ENCODE results near the gene IGFLR1.
"Not testable (repeated sequence)": the region's sequence is repeated elsewhere in the genome, so short reads cannot be mapped to it uniquely, and the experiment has no call there.

Gene IGFLR1

DNA sequence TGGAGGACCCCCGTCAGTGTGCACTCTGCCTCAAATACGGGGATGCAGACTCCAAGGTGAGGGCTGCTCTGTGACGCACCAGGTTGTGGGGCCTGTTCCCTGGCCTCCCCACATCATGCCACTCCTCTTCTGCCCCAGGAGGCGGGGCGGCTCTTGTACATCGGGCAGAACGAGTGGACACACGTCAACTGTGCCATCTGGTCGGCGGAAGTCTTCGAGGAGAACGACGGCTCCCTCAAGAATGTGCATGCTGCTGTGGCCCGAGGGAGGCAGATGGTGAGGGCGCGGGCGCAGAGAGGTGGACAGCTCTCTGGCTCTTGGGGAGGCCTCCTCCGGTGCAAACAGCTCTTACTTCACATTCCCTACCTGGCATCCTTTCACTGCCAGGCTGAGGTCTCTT, 13.2 kb downstream of the IGFLR1 start:
- TF ChIP-seq, protein P1, sequence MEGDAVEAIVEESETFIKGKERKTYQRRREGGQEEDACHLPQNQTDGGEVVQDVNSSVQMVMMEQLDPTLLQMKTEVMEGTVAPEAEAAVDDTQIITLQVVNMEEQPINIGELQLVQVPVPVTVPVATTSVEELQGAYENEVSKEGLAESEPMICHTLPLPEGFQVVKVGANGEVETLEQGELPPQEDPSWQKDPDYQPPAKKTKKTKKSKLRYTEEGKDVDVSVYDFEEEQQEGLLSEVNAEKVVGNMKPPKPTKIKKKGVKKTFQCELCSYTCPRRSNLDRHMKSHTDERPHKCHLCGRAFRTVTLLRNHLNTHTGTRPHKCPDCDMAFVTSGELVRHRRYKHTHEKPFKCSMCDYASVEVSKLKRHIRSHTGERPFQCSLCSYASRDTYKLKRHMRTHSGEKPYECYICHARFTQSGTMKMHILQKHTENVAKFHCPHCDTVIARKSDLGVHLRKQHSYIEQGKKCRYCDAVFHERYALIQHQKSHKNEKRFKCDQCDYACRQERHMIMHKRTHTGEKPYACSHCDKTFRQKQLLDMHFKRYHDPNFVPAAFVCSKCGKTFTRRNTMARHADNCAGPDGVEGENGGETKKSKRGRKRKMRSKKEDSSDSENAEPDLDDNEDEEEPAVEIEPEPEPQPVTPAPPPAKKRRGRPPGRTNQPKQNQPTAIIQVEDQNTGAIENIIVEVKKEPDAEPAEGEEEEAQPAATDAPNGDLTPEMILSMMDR (IDR thresholded peaks at IDR 0.05), result no peak
- TF ChIP-seq ZFX (IDR thresholded peaks at IDR 0.05; ENCODE audit: borderline replicate concordance), result no peak
- H3K27ac ChIP-seq, result no peak overlapping the region; the same call in 1 of the 2 replicates

DNA sequence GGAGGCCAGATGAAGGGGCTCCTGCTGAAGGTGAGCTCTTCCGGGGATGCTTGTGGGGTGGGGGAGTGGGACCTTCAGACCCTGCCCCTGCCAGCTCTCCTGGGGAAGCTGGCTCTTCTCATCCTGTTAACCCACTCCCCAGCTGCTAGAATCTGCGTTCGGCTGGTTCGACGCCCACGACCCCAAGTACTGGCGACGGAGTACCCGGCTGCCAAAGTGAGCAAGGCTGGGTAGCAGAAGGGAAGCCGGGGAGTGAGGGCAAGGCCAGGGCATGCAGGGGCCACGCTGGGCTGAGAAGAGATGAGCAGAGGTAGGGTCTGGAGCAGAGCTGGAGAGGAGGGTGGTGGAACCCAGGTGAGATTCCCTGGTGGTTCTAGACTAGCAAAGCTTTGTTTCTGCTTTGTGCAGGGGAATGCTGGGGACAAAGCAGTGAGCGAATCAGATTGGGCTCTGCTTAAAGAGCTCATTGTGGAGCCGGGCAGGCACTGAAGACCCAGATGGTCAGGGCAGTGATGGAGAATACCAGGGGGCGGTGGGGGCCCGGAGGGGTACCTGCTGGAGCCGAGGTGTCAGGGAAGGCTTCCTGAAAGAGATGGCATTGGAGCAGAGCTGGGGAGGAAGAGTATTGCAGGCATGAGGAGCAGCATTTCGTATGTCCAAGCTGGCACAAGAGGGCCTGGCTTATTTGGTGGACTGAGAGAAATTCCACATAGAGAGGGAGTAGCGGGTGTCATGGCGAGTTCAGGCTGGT, 14.1 kb downstream of the IGFLR1 start:
- H3K27ac ChIP-seq, result no peak overlapping the region
- TF ChIP-seq ZFX (IDR thresholded peaks at IDR 0.05; ENCODE audit: borderline replicate concordance), result no peak
- TF ChIP-seq, protein P1 (IDR thresholded peaks at IDR 0.05), result no peak

DNA sequence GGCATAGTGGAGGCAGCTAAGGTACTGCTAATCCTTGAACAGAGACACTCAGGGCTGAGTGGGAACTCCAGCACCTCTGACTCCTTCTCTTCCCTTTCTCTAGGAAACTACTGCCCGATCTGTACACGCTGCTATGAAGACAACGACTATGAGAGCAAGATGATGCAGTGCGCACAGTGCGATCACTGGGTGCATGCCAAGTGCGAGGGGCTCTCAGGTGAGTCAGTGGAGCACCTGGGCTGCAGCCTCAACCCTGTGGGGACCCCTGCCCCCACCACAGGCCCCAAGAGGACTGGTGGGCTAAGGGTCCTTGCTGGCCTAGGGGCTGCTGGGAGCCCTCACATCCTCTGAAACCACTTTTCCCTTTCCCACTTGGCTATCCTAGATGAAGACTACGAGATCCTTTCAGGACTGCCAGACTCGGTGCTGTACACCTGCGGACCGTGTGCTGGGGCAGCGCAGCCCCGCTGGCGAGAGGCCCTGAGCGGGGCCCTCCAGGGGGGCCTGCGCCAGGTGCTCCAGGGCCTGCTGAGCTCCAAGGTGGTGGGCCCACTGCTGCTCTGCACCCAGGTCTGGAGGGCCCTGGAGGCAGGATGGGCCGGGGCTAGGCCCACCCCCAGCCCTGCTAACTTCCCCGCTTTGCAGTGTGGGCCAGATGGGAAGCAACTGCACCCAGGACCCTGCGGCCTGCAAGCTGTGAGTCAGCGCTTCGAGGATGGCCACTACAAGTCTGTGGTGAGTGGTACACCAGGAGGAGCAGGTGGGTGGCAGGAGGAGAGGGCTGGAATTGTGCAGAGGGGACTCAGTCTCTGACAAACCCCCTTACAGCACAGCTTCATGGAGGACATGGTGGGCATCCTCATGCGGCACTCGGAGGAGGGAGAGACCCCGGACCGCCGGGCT, 14.9 kb downstream of the IGFLR1 start:
- TF ChIP-seq ZFX (IDR thresholded peaks at IDR 0.05; ENCODE audit: borderline replicate concordance), result no peak
- TF ChIP-seq, protein P1 (IDR thresholded peaks at IDR 0.05), result no peak
- H3K27ac ChIP-seq, result no peak overlapping the region

DNA sequence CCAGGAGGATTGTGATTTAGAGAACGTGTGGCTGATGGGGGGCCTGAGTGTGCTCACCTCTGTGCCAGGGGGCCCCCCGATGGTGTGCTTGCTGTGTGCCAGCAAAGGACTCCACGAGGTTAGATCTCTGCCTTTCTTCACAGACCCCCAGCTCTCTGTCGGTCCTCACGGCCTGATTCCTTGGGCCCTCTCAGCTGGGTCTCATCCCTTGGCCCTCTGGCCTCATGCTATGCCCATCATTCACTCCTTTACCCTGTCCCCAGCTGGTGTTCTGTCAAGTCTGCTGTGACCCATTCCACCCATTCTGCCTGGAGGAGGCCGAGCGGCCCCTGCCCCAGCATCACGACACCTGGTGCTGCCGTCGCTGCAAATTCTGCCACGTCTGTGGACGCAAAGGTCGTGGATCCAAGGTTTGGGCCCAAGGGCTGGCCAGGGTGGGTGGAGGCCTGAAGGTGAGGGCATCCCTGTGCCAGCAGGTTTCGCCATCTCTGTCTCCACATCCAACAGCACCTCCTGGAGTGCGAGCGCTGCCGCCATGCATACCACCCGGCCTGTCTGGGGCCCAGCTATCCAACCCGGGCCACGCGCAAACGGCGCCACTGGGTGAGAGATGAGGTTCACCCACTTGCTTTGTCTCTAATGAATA, 16.9 kb downstream of the IGFLR1 start:
- TF ChIP-seq, protein P1 (IDR thresholded peaks at IDR 0.05), result no peak
- TF ChIP-seq ZFX (IDR thresholded peaks at IDR 0.05; ENCODE audit: borderline replicate concordance), result no peak
- H3K27ac ChIP-seq, result no peak overlapping the region

DNA sequence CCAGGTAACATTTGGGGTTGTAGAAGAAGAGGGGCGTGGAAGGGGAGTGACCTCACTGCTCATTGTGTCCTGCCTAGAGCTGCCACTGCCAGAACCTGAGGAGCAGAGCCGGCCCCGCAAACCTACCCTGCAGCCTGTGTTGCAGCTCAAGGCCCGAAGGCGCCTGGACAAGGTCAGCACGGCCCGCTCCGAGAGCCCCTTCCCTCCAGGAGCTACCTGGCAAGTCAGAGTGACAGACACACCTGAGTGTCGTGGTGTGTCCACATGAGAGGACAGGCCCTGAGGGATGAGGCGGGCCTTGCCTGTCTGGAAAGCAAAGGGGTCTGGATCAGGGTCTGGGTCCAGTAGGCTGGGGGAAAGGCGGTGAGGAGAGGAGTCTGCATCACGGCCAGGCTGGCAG, 17.7 kb downstream of the IGFLR1 start:
- TF ChIP-seq ZFX (IDR thresholded peaks at IDR 0.05; ENCODE audit: borderline replicate concordance), result no peak
- TF ChIP-seq, protein P1 (IDR thresholded peaks at IDR 0.05), result no peak
- no peak overlapping the region for H3K27ac ChIP-seq

DNA sequence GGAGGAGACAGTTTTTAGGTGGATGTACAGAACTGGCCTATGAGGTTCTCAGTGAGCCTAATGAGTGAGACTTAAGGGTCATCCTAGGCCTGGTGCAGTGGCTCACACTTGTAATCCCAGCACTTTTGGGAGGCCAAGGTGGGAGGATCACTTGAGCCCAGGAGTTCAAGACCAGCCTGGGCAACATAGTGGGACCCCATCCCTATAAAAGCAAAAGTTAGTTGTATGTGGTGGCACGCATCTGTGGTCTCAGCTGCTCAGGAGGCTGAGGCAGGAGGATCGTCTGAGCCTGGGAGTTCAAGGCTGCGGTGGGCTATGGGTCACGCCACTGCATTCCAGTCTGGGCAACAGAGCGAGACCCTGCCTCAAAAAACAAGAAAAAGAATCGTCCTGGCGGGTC, 18.1 kb downstream of the IGFLR1 start:
- H3K27ac ChIP-seq, result not testable (repeated sequence)

DNA sequence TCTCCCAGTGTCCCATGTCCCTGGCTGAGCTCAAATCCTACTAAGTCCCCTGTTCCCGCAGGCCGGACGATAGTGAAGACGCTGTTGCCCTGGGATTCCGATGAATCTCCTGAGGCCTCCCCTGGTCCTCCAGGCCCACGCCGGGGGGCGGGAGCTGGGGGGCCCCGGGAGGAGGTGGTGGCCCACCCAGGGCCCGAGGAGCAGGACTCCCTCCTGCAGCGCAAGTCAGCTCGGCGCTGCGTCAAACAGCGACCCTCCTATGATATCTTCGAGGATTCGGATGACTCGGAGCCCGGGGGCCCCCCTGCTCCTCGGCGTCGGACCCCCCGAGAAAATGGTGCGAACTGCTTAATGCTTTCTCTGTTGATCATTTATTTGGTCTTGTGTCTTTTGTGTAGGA, 18.6 kb downstream of the IGFLR1 start:
- no peak for TF ChIP-seq ZFX (IDR thresholded peaks at IDR 0.05; ENCODE audit: borderline replicate concordance)
- TF ChIP-seq, protein P1 (IDR thresholded peaks at IDR 0.05), result no peak
- H3K27ac ChIP-seq, result no peak overlapping the region

Data from 22Rv1 (cell line).